HG03342 (cell line): ENCODE results near the gene CACNA2D2.

Experiments used
- ATAC-seq: cut with Tn5 transposase; IDR thresholded peaks from one replicate; pipeline ENCODE4 v1.9.1; 2021; ENCODE audit warnings: mild to moderate bottlenecking, moderate library complexity; ENCODE audit not compliant: unreplicated experiment

Gene CACNA2D2

GRCh38 chr3:50319181-50319893 lies 184.1 kb downstream of the CACNA2D2 start:
- ATAC-seq = no peak

GRCh38 chr3:50318615-50319014 lies 184.8 kb downstream of the CACNA2D2 start:
- no peak for ATAC-seq

- ATAC-seq = no peak
Measured at GRCh38 chr3:50318163-50318562, 185.3 kb downstream of the CACNA2D2 start.

GRCh38 chr3:50317300-50317699 lies 186.1 kb downstream of the CACNA2D2 start:
- no peak for ATAC-seq

GRCh38 chr3:50316657-50317242 lies 186.7 kb downstream of the CACNA2D2 start:
- ATAC-seq = no peak

GRCh38 chr3:50314816-50315215 lies 188.6 kb downstream of the CACNA2D2 start:
- no peak for ATAC-seq

GRCh38 chr3:50314342-50314741 lies 189.1 kb downstream of the CACNA2D2 start:
- ATAC-seq = no peak
